Measurements from ENCODE around the gene EIF6. TPM values are rescaled to one million over a fixed set of nuclear protein-coding genes. Genes with fewer than 3 reads are reported as not detected.

Gene EIF6
- total and polyA plus RNA-seq, 2 donors (not counting 1 experiment from before 2014, with no cell fraction given) = 74.1 to 81.2 TPM

DNA sequence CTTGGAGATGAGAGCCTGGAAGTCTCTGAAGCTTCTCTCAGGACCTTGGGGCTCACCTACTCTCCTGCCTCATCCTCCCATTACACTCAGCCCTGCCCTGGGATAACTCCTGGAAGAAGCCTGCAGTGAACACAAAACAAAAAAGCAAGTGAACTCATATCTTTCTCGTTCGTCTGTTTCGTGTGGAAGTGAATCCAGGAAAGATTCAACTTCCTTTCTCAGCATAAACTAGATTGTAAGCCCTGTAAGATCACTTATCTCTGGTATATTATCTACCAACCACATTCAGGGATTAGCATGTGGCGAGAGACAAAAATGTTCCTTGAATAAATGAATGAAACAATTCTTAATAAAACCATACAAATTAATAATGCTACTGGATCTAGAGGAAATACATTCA, 44.1 kb upstream of the EIF6 start:
- Histone ChIP-seq H3K4me1 (ENCODE audit: control insufficient read depth in 2 of 2, insufficient read depth in 2 of 2, low read length in 2 of 2) (no peaks in the 10 kb centered on the region), H3K79me2 (ENCODE audit: control insufficient read depth, insufficient read depth, low read length) (no peaks in the 10 kb centered on the region), H3K27ac (ENCODE audit: low read length in 2 of 2) (no peak overlapping the region), H3K27me3 (replicated peaks in 1 of 4; ENCODE audit: control extremely low read depth in 1 of 4, control insufficient read depth in 3 of 4, insufficient read depth in 4 of 4, low read length in 3 of 4) (no peaks in the 10 kb centered on the region), H3K9ac (ENCODE audit: low read length) (no peak overlapping the region), H4K20me1 (ENCODE audit: control insufficient read depth, insufficient read depth, low read length, poor library complexity, severe bottlenecking) (no peaks in the 10 kb centered on the region), H3K36me3 (replicated peaks in 1 of 2; ENCODE audit: control extremely low read depth in 1 of 2, control insufficient read depth in 1 of 2, extremely low read depth in 1 of 2, insufficient read depth in 2 of 2, low read length in 1 of 2) (no peaks in the 10 kb centered on the region), H3K4me3 (ENCODE audit: control extremely low read depth in 1 of 5, extremely low read depth in 1 of 5, insufficient read depth in 1 of 5, low read depth in 2 of 5, low read length in 4 of 5) (no peak overlapping the region), H3K9me3 (ENCODE audit: control extremely low read depth in 1 of 3, control insufficient read depth in 2 of 3, insufficient read depth in 1 of 3, low read length in 2 of 3) (no peaks in the 10 kb centered on the region), H3K4me2 (replicated peaks; ENCODE audit: low read depth, low read length, poor library complexity, severe bottlenecking) (no peak overlapping the region), H2AFZ (ENCODE audit: insufficient read depth, low read depth, low read length, poor library complexity, severe bottlenecking) (no peak overlapping the region)
- H3K27me3 Mint-ChIP-seq = no peaks in the 10 kb centered on the region
- H3K9me3 Mint-ChIP-seq (ENCODE audit: insufficient read depth) = no peaks in the 10 kb centered on the region
- H3K4me1 Mint-ChIP-seq = no peaks in the 10 kb centered on the region
- CTCF ChIA-PET = interaction anchor here (0.6 to 1.1 kb wide), 3 partner anchors 27 to 495 kb away, joined by 3 to 4 read pairs (median 3); no protein-coding TSS in a partner anchor
- DNase-seq = no peak
- no peak overlapping the region for H3K27ac Mint-ChIP-seq
- intact Hi-C loops (cut with micrococcal nuclease) = loop anchor here (1.0 kb wide), 1 partner anchor 25 kb away; no protein-coding TSS in a partner anchor
- POLR2A ChIA-PET = no interaction called here
- TF ChIP-seq EZH2 (IDR thresholded peaks at IDR 0.05; ENCODE audit: borderline replicate concordance, insufficient read depth, low read depth, low read length, poor library complexity, severe bottlenecking) = no peak
- ATAC-seq (ENCODE audit: low read depth) = no peak
- no CpG with 5 or more reads among the region's 4 CpGs for WGBS (ENCODE audit: insufficient coverage)
- no peak overlapping the region for H3K4me3 Mint-ChIP-seq

DNA sequence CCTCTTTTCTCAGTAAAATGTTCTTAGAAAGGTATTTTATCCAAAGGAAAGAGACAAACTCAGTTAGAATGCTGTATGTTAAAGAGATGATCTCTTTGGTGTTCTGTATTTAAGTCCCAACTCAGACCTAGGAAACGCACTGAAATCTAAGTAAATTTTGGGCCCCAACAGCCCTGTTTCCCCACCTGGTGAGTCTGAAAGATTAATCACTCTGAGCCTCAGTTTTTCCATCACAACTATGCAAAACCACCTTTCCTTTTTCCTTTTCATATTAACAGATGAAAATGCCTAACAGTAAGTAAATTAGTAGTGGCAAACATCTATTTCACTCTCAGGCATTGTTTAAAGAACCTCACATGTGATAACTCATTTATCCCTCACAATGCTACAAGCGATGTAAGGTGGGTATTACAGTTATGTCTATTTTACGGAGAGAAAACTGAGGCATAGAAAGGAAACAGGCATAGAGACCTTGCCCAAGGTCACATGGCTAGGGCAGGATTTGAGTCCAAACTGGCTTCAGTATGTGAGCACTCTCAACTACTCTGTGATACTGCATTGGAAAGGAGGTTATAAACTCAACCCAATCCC, 43.6 kb upstream of the EIF6 start:
- ChIA-PET POLR2A (no interaction called here), CTCF (no interaction called here)
- TF ChIP-seq, protein P1, sequence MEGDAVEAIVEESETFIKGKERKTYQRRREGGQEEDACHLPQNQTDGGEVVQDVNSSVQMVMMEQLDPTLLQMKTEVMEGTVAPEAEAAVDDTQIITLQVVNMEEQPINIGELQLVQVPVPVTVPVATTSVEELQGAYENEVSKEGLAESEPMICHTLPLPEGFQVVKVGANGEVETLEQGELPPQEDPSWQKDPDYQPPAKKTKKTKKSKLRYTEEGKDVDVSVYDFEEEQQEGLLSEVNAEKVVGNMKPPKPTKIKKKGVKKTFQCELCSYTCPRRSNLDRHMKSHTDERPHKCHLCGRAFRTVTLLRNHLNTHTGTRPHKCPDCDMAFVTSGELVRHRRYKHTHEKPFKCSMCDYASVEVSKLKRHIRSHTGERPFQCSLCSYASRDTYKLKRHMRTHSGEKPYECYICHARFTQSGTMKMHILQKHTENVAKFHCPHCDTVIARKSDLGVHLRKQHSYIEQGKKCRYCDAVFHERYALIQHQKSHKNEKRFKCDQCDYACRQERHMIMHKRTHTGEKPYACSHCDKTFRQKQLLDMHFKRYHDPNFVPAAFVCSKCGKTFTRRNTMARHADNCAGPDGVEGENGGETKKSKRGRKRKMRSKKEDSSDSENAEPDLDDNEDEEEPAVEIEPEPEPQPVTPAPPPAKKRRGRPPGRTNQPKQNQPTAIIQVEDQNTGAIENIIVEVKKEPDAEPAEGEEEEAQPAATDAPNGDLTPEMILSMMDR (IDR thresholded peaks at IDR 0.05) = no peak
- no peak for TF ChIP-seq EZH2 (IDR thresholded peaks at IDR 0.05; ENCODE audit: borderline replicate concordance, insufficient read depth, low read depth, low read length, poor library complexity, severe bottlenecking)
- Histone ChIP-seq H2AFZ (ENCODE audit: insufficient read depth, low read depth, low read length, poor library complexity, severe bottlenecking) (no peak overlapping the region), H3K4me3 (ENCODE audit: control extremely low read depth in 1 of 5, extremely low read depth in 1 of 5, insufficient read depth in 1 of 5, low read depth in 2 of 5, low read length in 4 of 5) (no peak overlapping the region), H3K36me3 (replicated peaks in 1 of 2; ENCODE audit: control extremely low read depth in 1 of 2, control insufficient read depth in 1 of 2, extremely low read depth in 1 of 2, insufficient read depth in 2 of 2, low read length in 1 of 2) (no peaks in the 10 kb centered on the region), H3K27ac (ENCODE audit: low read length in 2 of 2) (no peak overlapping the region), H3K9ac (ENCODE audit: low read length) (no peak overlapping the region), H3K9me3 (ENCODE audit: control extremely low read depth in 1 of 3, control insufficient read depth in 2 of 3, insufficient read depth in 1 of 3, low read length in 2 of 3) (no peaks in the 10 kb centered on the region), H3K4me1 (ENCODE audit: control insufficient read depth in 2 of 2, insufficient read depth in 2 of 2, low read length in 2 of 2) (no peaks in the 10 kb centered on the region), H4K20me1 (ENCODE audit: control insufficient read depth, insufficient read depth, low read length, poor library complexity, severe bottlenecking) (no peaks in the 10 kb centered on the region), H3K4me2 (replicated peaks; ENCODE audit: low read depth, low read length, poor library complexity, severe bottlenecking) (no peak overlapping the region), H3K79me2 (ENCODE audit: control insufficient read depth, insufficient read depth, low read length) (no peaks in the 10 kb centered on the region), H3K27me3 (replicated peaks in 1 of 4; ENCODE audit: control extremely low read depth in 1 of 4, control insufficient read depth in 3 of 4, insufficient read depth in 4 of 4, low read length in 3 of 4) (no peaks in the 10 kb centered on the region)
- no peak for ATAC-seq (ENCODE audit: low read depth)
- Mint-ChIP-seq H3K4me1 (no peaks in the 10 kb centered on the region), H3K27ac (no peak overlapping the region), H3K4me3 (no peak overlapping the region), H3K27me3 (no peaks in the 10 kb centered on the region), H3K9me3 (ENCODE audit: insufficient read depth) (no peaks in the 10 kb centered on the region)
- intact Hi-C loops (cut with micrococcal nuclease) = no loop called here
- no peak for DNase-seq
- WGBS (ENCODE audit: insufficient coverage) = no CpG with 5 or more reads among the region's 3 CpGs

Measured in B cell (primary cell).